GM23248 (cell line): ENCODE measurements around the gene GFI1B.

Source experiments
- EZH2 ChIP-seq: fragments of 200-600 bp; sonication (generic); IDR thresholded peaks from 2 replicates; pipeline ENCODE4 v1.6.1; 2018; ENCODE audit warnings: antibody characterized with exemption, mild to moderate bottlenecking; ENCODE audit not compliant: insufficient read depth, poor library complexity, severe bottlenecking
- EZH2phosphoT487 ChIP-seq: fragments of 200-600 bp; sonication (generic); IDR thresholded peaks from 2 replicates; pipeline ENCODE4 v1.6.1; 2018; ENCODE audit warnings: antibody characterized with exemption, moderate library complexity, mild to moderate bottlenecking, low read depth; ENCODE audit not compliant: insufficient read depth

GRCh38 chr9:132978112-132978450 is 413 bp upstream of the GFI1B start:
- TF ChIP-seq EZH2phosphoT487 (no peak), EZH2 (no peak)
